ENCODE results near the gene PIK3C2B. TPM values are rescaled to one million over a fixed set of nuclear protein-coding genes. Genes with fewer than 3 reads are reported as not detected.
"Not testable (repeated sequence)": the region's sequence is repeated elsewhere in the genome, so short reads cannot be mapped to it uniquely, and the experiment has no call there.

The PIK3C2B gene
- polyA plus RNA-seq, 6 donors from 2014 or later: 8.5 to 16.9 (median 10.6) TPM; not detected in 1

- Mint-ChIP-seq H3K36me3 (peaks cover 24 to 36% of the 10 kb centered on the region in 2 donors), H3K4me3 (peak overlapping the region in 3 of 8 donors; percentile 5 to 48 (median 26)), H3K4me1 (peaks cover 64 to 94% (median 87%) of the 10 kb centered on the region in 3 donors), H3K27ac (peak overlapping the region in 3 of 6 donors; percentile 11 to 92 (median 57))
- H3K27me3 Mint-ChIP-seq; H3K9me3 Mint-ChIP-seq; DNase-seq; ATAC-seq (ENCODE audit: low read depth in 2 of 2): not testable (repeated sequence)
These were observed 7.9 kb downstream of the PIK3C2B start for GRCh38 chr1:204486513-204487255.

DNA sequence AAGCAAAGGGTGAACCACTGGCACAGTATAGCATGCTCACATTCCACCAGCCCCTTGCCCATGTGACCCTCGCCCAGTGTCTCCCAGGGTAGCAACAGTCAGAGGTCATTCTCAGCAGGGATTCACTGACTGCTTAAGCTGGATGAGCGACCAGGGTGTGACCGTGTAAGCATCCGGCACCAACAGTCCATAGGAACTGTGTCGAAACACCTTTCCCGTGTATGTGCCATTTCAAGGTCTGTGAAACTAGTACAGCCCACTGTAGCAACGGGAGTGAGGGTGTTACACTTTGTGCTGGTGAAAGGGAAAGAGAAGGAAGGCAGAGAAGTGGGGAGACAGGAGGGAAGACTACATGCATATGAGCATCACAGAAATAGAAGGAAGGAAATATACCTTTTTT is 10.8 kb downstream of the PIK3C2B start:
- H3K27ac Mint-ChIP-seq: peak overlapping the region; percentile 27 to 99 (median 94)
- ATAC-seq (ENCODE audit: low read depth in 2 of 2): no peak
- peak overlapping the region in 5 of 8 donors; percentile 3 to 80 (median 43) for H3K4me3 Mint-ChIP-seq
- H3K4me1 Mint-ChIP-seq: peaks cover 69 to 94% (median 87%) of the 10 kb centered on the region in 3 donors
- DNase-seq: no peak
- H3K27me3 Mint-ChIP-seq: no peaks in the 10 kb centered on the region
- H3K36me3 Mint-ChIP-seq: peaks cover 10 to 21% of the 10 kb centered on the region in 2 donors
- H3K9me3 Mint-ChIP-seq: no peaks in the 10 kb centered on the region

DNA sequence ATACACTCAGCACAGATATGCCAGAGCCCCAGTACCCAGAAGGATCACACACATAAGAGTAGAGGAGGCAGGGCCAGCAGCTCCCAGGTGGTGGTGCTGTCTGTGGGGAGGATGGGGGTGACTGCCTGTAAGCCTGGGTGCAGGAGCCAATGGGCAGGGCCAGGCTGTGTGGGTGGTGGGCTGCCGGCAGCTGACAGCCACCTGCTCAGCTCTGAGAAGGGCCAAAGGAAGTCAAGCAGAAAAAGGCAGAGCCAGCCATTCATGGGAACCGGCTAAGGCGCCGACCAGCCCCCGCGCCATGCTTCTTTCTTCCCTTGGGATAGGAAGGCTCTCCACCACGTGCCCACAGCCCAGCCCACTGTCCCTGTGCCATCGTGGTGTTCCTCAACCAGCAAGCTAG is 14.1 kb downstream of the PIK3C2B start:
- Mint-ChIP-seq H3K4me3 (peak overlapping the region; percentile 69 to 92 (median 82)), H3K9me3 (no peaks in the 10 kb centered on the region), H3K4me1 (peaks cover 85 to 99% (median 99%) of the 10 kb centered on the region in 3 donors), H3K36me3 (peaks cover 0 to 14% of the 10 kb centered on the region in 2 donors), H3K27me3 (no peaks in the 10 kb centered on the region), H3K27ac (peak overlapping the region; percentile 93 to 99 (median 98))
- DNase-seq: peak; percentile 61
- ATAC-seq (ENCODE audit: low read depth in 2 of 2): peak; percentile 60 to 64

DNA sequence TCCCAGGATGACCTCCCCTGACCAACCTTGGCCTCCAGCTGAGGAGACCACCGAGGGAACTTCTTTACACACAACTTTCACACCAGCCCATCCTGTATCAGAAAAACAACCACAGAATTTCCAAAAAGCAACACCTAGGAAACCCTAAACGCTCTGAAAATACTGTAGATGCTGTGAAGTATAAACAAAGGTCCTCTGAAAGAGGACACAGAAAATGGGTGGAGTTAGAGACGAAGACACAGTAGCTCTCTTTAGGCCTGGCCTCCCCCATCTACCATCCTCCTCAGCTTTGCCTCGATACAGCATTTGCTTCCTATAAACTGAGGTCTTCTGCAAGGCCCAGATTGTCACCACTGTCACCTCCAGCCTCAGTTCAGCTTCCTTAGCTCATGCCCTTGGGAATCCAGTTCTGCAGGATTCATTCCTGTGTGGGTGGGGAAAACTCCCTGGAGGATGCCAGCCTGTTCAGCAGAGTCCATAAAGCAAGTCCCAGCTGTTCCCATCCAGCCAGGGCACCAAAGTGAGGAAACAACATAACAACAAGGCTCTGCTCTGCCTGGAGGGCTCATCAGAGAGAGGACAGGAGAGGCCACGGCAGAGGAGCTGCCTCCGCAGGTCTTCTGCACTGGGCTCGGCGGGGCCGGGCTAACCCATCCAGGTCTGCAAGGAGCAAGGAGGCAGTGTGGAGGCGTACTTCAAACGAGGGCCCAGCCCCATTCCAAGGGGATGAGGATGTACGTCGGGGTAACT is 15.0 kb downstream of the PIK3C2B start:
- Mint-ChIP-seq H3K36me3 (peaks cover 7 to 21% of the 10 kb centered on the region in 2 donors), H3K4me1 (peaks cover 87 to 99% (median 99%) of the 10 kb centered on the region in 3 donors), H3K27ac (peak overlapping the region; percentile 92 to 99 (median 96)), H3K4me3 (peak overlapping the region; percentile 31 to 92 (median 76)), H3K27me3 (no peaks in the 10 kb centered on the region), H3K9me3 (no peaks in the 10 kb centered on the region)
- DNase-seq (no peak), ATAC-seq (ENCODE audit: low read depth in 2 of 2) (no peak)

- Mint-ChIP-seq H3K27me3 (no peaks in the 10 kb centered on the region), H3K4me1 (peaks cover 89 to 99% (median 99%) of the 10 kb centered on the region in 3 donors), H3K27ac (peak overlapping the region; percentile 32 to 99 (median 92)), H3K9me3 (no peaks in the 10 kb centered on the region), H3K36me3 (peaks cover 12 to 25% of the 10 kb centered on the region in 2 donors), H3K4me3 (peak overlapping the region; percentile 13 to 92 (median 76))
- ATAC-seq (ENCODE audit: low read depth in 2 of 2): no peak
- DNase-seq: no peak
These were observed 15.7 kb downstream of the PIK3C2B start for GRCh38 chr1:204478921-204479320.

DNA sequence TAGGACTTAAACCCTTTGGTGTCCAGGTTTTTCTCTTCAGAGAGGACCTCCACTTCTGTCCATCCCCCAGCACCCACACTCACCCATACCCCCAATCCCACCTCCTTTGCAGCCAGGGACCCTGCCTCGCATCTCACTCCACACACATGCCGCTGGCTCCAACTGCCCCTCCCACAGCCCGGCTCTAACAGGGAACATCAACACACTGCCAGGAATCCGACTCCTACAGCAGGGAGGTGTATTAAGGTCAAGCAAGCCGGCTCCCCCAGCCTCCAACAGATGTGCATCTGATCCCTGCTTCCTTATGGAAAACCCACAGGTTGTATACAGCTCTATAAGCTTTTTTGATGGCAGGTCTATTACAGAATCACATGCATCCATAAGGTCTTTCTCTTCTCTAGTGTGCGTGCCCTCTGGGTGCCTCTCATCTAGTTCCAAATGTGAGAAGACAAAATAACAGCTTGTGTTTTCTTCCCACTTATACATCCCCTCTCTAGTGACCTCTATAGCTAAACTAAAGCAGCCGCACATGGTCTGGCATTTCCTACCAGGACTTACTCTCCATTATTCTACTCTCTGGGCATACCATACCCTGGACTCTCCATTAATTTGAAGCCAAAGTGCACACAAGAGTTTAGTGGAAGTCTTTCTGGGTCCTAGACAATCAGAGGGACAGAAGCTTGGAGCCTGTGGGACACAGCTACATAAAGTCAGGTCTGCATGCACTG is 16.3 kb downstream of the PIK3C2B start:
- Mint-ChIP-seq H3K4me3 (peak overlapping the region; percentile 24 to 89 (median 76)), H3K27me3 (no peaks in the 10 kb centered on the region), H3K9me3 (no peaks in the 10 kb centered on the region), H3K27ac (peak overlapping the region in 4 of 6 donors; percentile 86 to 98 (median 92)), H3K4me1 (peaks cover 89 to 99% (median 99%) of the 10 kb centered on the region in 3 donors), H3K36me3 (peaks cover 12 to 19% of the 10 kb centered on the region in 2 donors)
- DNase-seq (no peak), ATAC-seq (ENCODE audit: low read depth in 2 of 2) (no peak)

GRCh38 chr1:204477036-204477740 is 17.4 kb downstream of the PIK3C2B start:
- Mint-ChIP-seq H3K36me3 (peaks cover 12 to 14% of the 10 kb centered on the region in 2 donors), H3K4me3 (peak overlapping the region; percentile 21 to 86 (median 66)), H3K9me3 (no peaks in the 10 kb centered on the region), H3K27ac (peak overlapping the region; percentile 85 to 95 (median 92)), H3K4me1 (peaks cover 87 to 97% (median 94%) of the 10 kb centered on the region in 3 donors), H3K27me3 (no peaks in the 10 kb centered on the region)
- DNase-seq (no peak), ATAC-seq (ENCODE audit: low read depth in 2 of 2) (no peak)

DNA sequence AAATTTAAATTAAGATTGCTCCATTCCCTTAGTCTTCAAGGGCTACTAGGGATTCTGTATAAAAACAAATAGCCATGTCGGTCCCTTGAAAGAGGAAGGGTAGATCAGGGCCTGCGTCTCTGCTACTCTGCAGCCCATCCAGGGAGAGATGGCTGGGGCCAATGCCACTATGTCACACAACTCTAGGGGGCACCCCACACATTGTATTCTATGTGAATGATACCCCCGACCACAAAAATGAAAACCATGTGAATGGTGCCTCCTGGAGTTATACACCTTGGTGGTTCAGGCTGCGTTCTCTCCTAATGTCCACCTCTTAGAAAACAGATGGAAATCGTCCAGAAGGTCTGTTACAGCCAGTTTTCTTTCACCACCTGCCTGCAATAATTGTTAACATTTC is 18.0 kb downstream of the PIK3C2B start:
- Mint-ChIP-seq H3K4me1 (peaks cover 80 to 94% (median 91%) of the 10 kb centered on the region in 3 donors), H3K27me3 (no peaks in the 10 kb centered on the region)

GRCh38 chr1:204475656-204476432 is 18.8 kb downstream of the PIK3C2B start:
- H3K36me3 Mint-ChIP-seq: peaks cover 12 to 14% of the 10 kb centered on the region in 2 donors
- H3K4me3 Mint-ChIP-seq: peak overlapping the region in 7 of 8 donors; percentile 2 to 86 (median 73)
- no peak for ATAC-seq (ENCODE audit: low read depth in 2 of 2)
- no peaks in the 10 kb centered on the region for H3K27me3 Mint-ChIP-seq
- H3K27ac Mint-ChIP-seq: peak overlapping the region; percentile 72 to 92 (median 86)
- no peak for DNase-seq
- peaks cover 73 to 87% (median 84%) of the 10 kb centered on the region in 3 donors for H3K4me1 Mint-ChIP-seq
- H3K9me3 Mint-ChIP-seq: no peaks in the 10 kb centered on the region

More for the DNA sequence above, 18.0 kb downstream of the PIK3C2B start:
- Mint-ChIP-seq H3K27ac (peak overlapping the region in 3 of 6 donors; percentile 60 to 93 (median 64)), H3K9me3 (no peaks in the 10 kb centered on the region), H3K36me3 (peaks cover 12 to 14% of the 10 kb centered on the region in 2 donors), H3K4me3 (peak overlapping the region in 7 of 8 donors; percentile 21 to 73 (median 63))
- ATAC-seq (ENCODE audit: low read depth in 2 of 2) (no peak), DNase-seq (no peak)

DNA sequence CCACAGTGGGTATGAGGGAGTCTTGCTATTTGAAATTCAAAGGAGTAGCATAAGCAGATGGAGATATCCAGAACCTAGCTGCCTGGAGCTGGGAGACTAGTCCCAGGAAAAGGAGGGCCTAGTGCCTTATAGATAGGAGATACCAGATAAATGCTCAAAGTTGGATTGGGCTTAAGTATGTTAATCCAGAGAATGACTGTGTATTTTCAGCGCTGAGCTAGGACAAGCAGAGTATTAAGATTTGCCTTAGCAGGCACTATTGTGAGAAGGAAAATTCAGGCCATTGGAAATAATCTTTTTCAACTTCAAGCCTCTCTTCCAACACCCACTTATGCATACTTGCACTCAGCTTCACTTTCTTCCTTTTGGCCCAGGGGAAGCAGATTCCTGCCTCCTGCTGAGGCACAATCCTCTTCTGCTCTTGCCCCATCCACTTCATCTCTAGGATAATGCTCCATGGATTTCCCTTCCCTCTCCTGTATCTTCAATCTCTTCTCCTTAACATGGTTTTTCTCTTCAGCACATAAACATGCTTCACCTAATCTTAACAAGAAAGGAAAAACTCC is 21.1 kb downstream of the PIK3C2B start:
- Mint-ChIP-seq H3K36me3 (peaks cover 12 to 25% of the 10 kb centered on the region in 2 donors), H3K4me3 (no peak overlapping the region), H3K27me3 (no peaks in the 10 kb centered on the region), H3K9me3 (no peaks in the 10 kb centered on the region), H3K27ac (peak overlapping the region; percentile 72 to 94 (median 88)), H3K4me1 (peaks cover 58 to 78% (median 72%) of the 10 kb centered on the region in 3 donors)
- no peak for DNase-seq
- ATAC-seq (ENCODE audit: low read depth in 2 of 2): no peak

GRCh38 chr1:204472660-204473059 is 21.9 kb downstream of the PIK3C2B start:
- Mint-ChIP-seq H3K4me1 (peaks cover 55 to 78% (median 71%) of the 10 kb centered on the region in 3 donors), H3K27me3 (no peaks in the 10 kb centered on the region), H3K36me3 (peaks cover 12 to 33% of the 10 kb centered on the region in 2 donors), H3K27ac (peak overlapping the region in 5 of 6 donors; percentile 72 to 94 (median 88)), H3K9me3 (no peaks in the 10 kb centered on the region), H3K4me3 (peak overlapping the region in 1 of 8 donors; percentile 5)
- ATAC-seq (ENCODE audit: low read depth in 2 of 2): no peak
- DNase-seq: no peak

All from naive B cell (primary cell).